OCI-LY1 (cell line): ENCODE data around the gene TBCEL.

Source experiments
- H2AFZ ChIP-seq: fragments of 200-600 bp; sonication (generic), shearing (Covaris generic); 2 replicates; pipeline ENCODE4 v1.6.0; 2014; ENCODE audit warnings: antibody characterized with exemption, mild to moderate bottlenecking, low read length
- H3F3A ChIP-seq: fragments of 200-600 bp; sonication (generic), shearing (Covaris generic); 2 replicates; pipeline ENCODE4 v1.6.0; 2014; ENCODE audit warnings: mild to moderate bottlenecking, antibody characterized with exemption, low read length, moderate library complexity; ENCODE audit not compliant: insufficient read depth
- H3K27ac ChIP-seq: fragments of 200-600 bp; sonication (generic); 2 replicates; pipeline ENCODE4 v1.5.1; 2014; ENCODE audit warnings: low read length, mixed run types, mild to moderate bottlenecking, low read depth; ENCODE audit not compliant: poor library complexity, severe bottlenecking
- H3K27me3 ChIP-seq: fragments of 200-600 bp; sonication (generic); 2 replicates; pipeline ENCODE4 v1.6.0; 2014; ENCODE audit warnings: antibody characterized with exemption, mild to moderate bottlenecking, low read length, moderate library complexity; ENCODE audit not compliant: insufficient read depth
- H3K36me3 ChIP-seq: fragments of 200-600 bp; sonication (generic); 2 replicates; pipeline ENCODE4 v1.6.1; 2014; ENCODE audit warnings: mild to moderate bottlenecking, antibody characterized with exemption, low read length, moderate library complexity, mixed read lengths; ENCODE audit not compliant: insufficient read depth
- H3K4me1 ChIP-seq: fragments of 200-600 bp; sonication (generic); 2 replicates; pipeline ENCODE4 v1.5.1; 2014; ENCODE audit warnings: mild to moderate bottlenecking, low read length, moderate library complexity; ENCODE audit not compliant: insufficient read depth, severe bottlenecking
- H3K4me2 ChIP-seq: fragments of 200-600 bp; sonication (generic), shearing (Covaris generic); 2 replicates; pipeline ENCODE4 v1.6.1; 2014; ENCODE audit warnings: low read length
- H3K4me3 ChIP-seq: fragments of 200-600 bp; sonication (generic); 2 replicates; pipeline ENCODE4 v1.5.1; 2014; ENCODE audit warnings: low read length, low read depth, mild to moderate bottlenecking, mixed read lengths; ENCODE audit not compliant: poor library complexity, severe bottlenecking
- H3K79me2 ChIP-seq: fragments of 200-600 bp; shearing (Covaris generic); 2 replicates; pipeline ENCODE4 v1.6.1; 2016; ENCODE audit warnings: mixed run types, low read length, mixed read lengths; ENCODE audit not compliant: insufficient read depth
- H3K9ac ChIP-seq: fragments of 200-600 bp; sonication (generic), shearing (Covaris generic); 2 replicates; pipeline ENCODE4 v1.6.1; 2014; ENCODE audit warnings: mild to moderate bottlenecking, low read length, mixed read lengths
- H3K9me2 ChIP-seq: fragments of 200-600 bp; sonication (generic), shearing (Covaris generic); 2 replicates; pipeline ENCODE4 v1.6.1; 2014; ENCODE audit warnings: low read depth, mild to moderate bottlenecking, low read length, mixed read lengths
- H3K9me3 ChIP-seq: fragments of 200-600 bp; shearing (Covaris generic); 2 replicates; pipeline ENCODE4 v1.6.1; 2014; ENCODE audit warnings: low read length, mixed read lengths
- H4K20me1 ChIP-seq: fragments of 200-600 bp; sonication (generic), shearing (Covaris generic); 2 replicates; pipeline ENCODE4 v1.6.0; 2016; ENCODE audit warnings: mild to moderate bottlenecking, low read length; ENCODE audit not compliant: insufficient read depth
- EZH2 ChIP-seq: fragments of 200-600 bp; sonication (generic), shearing (Covaris generic); IDR thresholded peaks from 2 replicates; pipeline ENCODE4 v1.8.0; 2017; ENCODE audit warnings: borderline replicate concordance, mixed run types, mild to moderate bottlenecking, antibody characterized with exemption, low read length, moderate library complexity, mixed read lengths
- TF ChIP-seq, protein P1 (sequence below): fragments of 200-600 bp; sonication (generic), shearing (Covaris generic); IDR thresholded peaks from 2 replicates; pipeline ENCODE4 v1.5.1; 2017; ENCODE audit warnings: mild to moderate bottlenecking, antibody characterized with exemption, low read length, moderate library complexity, mixed read lengths

The TBCEL gene

DNA sequence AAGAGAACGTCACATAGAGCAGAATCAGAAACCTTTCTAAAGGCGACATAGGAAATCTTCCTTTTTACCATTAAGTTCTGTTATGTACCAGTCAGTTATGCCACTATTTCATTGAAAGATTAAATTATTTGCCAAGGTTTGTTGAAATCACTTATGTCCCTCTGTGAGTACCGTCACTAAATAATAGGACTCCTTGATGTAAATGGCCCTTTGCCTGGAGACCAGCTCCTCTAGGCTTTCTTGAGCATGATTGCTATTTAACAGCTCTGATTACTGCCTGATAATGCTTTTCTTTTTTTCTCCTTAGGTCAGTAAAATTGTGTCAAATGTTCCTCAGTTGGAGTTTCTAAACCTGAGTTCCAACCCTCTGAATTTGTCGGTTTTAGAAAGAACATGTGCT lies 29.3 kb downstream of the TBCEL start:
- Histone ChIP-seq H3K27ac (no peak overlapping the region), H2AFZ (no peak overlapping the region), H3K4me1 (no peaks in the 10 kb centered on the region), H3K9ac (no peak overlapping the region), H3K9me2 (no peaks in the 10 kb centered on the region), H3K27me3 (no peaks in the 10 kb centered on the region), H3K36me3 (peaks cover 36% of the 10 kb centered on the region; the same call in 1 of the 2 replicates), H4K20me1 (no peaks in the 10 kb centered on the region), H3K9me3 (no peaks in the 10 kb centered on the region), H3K4me3 (no peak overlapping the region), H3K79me2 (no peaks in the 10 kb centered on the region), H3K4me2 (no peak overlapping the region), H3F3A (no peaks in the 10 kb centered on the region)
- TF ChIP-seq, protein P1, sequence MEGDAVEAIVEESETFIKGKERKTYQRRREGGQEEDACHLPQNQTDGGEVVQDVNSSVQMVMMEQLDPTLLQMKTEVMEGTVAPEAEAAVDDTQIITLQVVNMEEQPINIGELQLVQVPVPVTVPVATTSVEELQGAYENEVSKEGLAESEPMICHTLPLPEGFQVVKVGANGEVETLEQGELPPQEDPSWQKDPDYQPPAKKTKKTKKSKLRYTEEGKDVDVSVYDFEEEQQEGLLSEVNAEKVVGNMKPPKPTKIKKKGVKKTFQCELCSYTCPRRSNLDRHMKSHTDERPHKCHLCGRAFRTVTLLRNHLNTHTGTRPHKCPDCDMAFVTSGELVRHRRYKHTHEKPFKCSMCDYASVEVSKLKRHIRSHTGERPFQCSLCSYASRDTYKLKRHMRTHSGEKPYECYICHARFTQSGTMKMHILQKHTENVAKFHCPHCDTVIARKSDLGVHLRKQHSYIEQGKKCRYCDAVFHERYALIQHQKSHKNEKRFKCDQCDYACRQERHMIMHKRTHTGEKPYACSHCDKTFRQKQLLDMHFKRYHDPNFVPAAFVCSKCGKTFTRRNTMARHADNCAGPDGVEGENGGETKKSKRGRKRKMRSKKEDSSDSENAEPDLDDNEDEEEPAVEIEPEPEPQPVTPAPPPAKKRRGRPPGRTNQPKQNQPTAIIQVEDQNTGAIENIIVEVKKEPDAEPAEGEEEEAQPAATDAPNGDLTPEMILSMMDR = no peak
- no peak for TF ChIP-seq EZH2

DNA sequence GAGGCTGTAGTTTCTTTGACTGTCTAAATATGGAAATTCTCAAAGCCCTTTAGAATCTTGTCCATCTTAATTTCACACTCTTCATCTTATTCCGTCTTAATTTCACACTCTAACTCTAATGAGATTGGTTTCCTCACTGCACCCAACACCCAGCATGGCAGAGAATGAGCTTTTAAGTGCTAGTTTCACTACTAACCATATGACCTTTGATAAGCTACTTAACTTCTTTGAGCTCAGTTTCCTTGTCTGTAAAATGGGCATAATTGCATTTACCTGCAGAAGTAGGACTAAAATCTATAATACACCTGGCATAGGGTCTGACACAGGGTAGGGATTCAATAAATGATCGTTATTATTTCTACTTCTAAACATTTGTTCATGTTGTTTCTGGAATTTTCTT lies 30.4 kb downstream of the TBCEL start:
- no peak overlapping the region for H3K4me2 ChIP-seq
- H2AFZ ChIP-seq = no peak overlapping the region
- TF ChIP-seq, protein P1 = no peak
- TF ChIP-seq EZH2 = no peak
- no peaks in the 10 kb centered on the region for H3F3A ChIP-seq
- H3K27me3 ChIP-seq = no peaks in the 10 kb centered on the region
- H3K4me1 ChIP-seq = no peaks in the 10 kb centered on the region
- H3K9me3 ChIP-seq = no peaks in the 10 kb centered on the region
- no peak overlapping the region for H3K4me3 ChIP-seq
- no peaks in the 10 kb centered on the region for H3K9me2 ChIP-seq
- H3K9ac ChIP-seq = no peak overlapping the region
- H3K79me2 ChIP-seq = no peaks in the 10 kb centered on the region
- no peaks in the 10 kb centered on the region for H4K20me1 ChIP-seq
- H3K36me3 ChIP-seq = peaks cover 33% of the 10 kb centered on the region; the same call in 1 of the 2 replicates
- H3K27ac ChIP-seq = no peak overlapping the region

DNA sequence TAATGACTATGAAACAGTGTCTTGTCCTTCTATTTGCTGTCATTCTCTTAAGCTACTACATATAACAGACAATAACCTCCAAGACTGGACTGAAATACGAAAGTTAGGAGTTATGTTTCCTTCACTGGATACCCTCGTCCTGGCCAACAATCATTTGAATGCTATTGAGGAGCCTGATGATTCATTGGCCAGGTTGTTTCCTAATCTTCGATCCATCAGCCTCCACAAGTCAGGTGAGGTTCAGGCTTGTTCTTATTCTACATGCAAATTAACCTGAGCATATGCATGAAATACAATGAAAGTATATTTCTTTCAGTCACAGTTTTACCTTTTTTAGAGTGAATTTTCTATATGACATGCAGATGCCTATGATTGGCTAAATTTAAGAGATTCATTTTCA lies 31.2 kb downstream of the TBCEL start:
- no peaks in the 10 kb centered on the region for H3K9me2 ChIP-seq
- no peak overlapping the region for H3K4me2 ChIP-seq
- H3K27me3 ChIP-seq = no peaks in the 10 kb centered on the region
- no peak overlapping the region for H3K4me3 ChIP-seq
- TF ChIP-seq EZH2 = no peak
- TF ChIP-seq, protein P1 = no peak
- no peaks in the 10 kb centered on the region for H3F3A ChIP-seq
- H3K79me2 ChIP-seq = no peaks in the 10 kb centered on the region
- peaks cover 35% of the 10 kb centered on the region; the same call in 1 of the 2 replicates for H3K36me3 ChIP-seq
- no peak overlapping the region for H2AFZ ChIP-seq
- H3K9ac ChIP-seq = no peak overlapping the region
- no peaks in the 10 kb centered on the region for H4K20me1 ChIP-seq
- H3K27ac ChIP-seq = no peak overlapping the region
- H3K9me3 ChIP-seq = no peaks in the 10 kb centered on the region
- no peaks in the 10 kb centered on the region for H3K4me1 ChIP-seq
